Esophagus muscularis mucosa (tissue), 4 donors: ENCODE measurements around the gene EIF3F.

Source experiments
- CTCF ChIP-seq, 3 experiments: fragments of 200-600 bp in 2 of 3; fragments of 450-650 bp in 1 of 3; sonication (generic) in 2 of 3; IDR thresholded peaks; one replicate each; pipeline ENCODE4 v1.5.1; 2017 to 2019; ENCODE audit warnings: antibody characterized with exemption in 3 of 3, mild to moderate bottlenecking in 2 of 3, moderate library complexity in 1 of 3
- EP300 ChIP-seq: sonication (generic); formaldehyde crosslinking; IDR thresholded peaks from one replicate; pipeline ENCODE4 v1.6.1; 2017; ENCODE audit warnings: antibody characterized with exemption
- POLR2A ChIP-seq: fragments of 450-650 bp; IDR thresholded peaks from one replicate; pipeline ENCODE4 v1.6.1; 2017; ENCODE audit warnings: antibody characterized with exemption, moderate library complexity, mild to moderate bottlenecking, low read depth
- POLR2AphosphoS5 ChIP-seq, 2 donors: sonication (generic); formaldehyde crosslinking; IDR thresholded peaks; one replicate each; pipeline ENCODE4 v1.6.1; 2017; ENCODE audit warnings: antibody characterized with exemption in 2 of 2

- no peak for TF ChIP-seq CTCF (IDR thresholded peaks at IDR 0.05)
- no peak for TF ChIP-seq POLR2AphosphoS5 (IDR thresholded peaks at IDR 0.05)
- no peak for TF ChIP-seq EP300
- no peak for TF ChIP-seq POLR2A
Measured at GRCh38 chr11:8020244-8020597, 33.1 kb downstream of the EIF3F start.
